Large intestine (tissue), 3 donors: ENCODE data around the gene SDHAF1. TPM values are rescaled to one million over a fixed set of nuclear protein-coding genes. Genes with fewer than 3 reads are reported as not detected.
"Not testable (repeated sequence)": the region's sequence is repeated elsewhere in the genome, so short reads cannot be mapped to it uniquely, and the experiment has no call there.

ENCODE experiments used
- DNase-seq, 2 donors: peaks; one replicate each; pipeline versions ENCODE4 v3.0.0 to v3.0.0-alpha.2; 2013
- H3K27ac ChIP-seq: one replicate; pipeline ENCODE4 v1.5.1; 2013; ENCODE audit warnings: low read length
- H3K27me3 ChIP-seq: 2 replicates; pipeline ENCODE4 v1.6.1; 2013; ENCODE audit warnings: low read length; ENCODE audit not compliant: control insufficient read depth, insufficient read depth
- H3K36me3 ChIP-seq: 2 replicates; pipeline ENCODE4 v1.6.1; 2013; ENCODE audit warnings: low read length; ENCODE audit not compliant: control insufficient read depth, insufficient read depth
- H3K4me1 ChIP-seq: one replicate; pipeline ENCODE4 v1.6.1; 2013; ENCODE audit warnings: low read length; ENCODE audit not compliant: control insufficient read depth, insufficient read depth
- H3K4me3 ChIP-seq: one replicate; pipeline ENCODE4 v1.5.1; 2013; ENCODE audit warnings: low read length
- H3K9me3 ChIP-seq: one replicate; pipeline ENCODE4 v1.6.1; 2013; ENCODE audit warnings: mild to moderate bottlenecking, low read depth, low read length, moderate library complexity; ENCODE audit not compliant: control insufficient read depth
- WGBS: methylation state at CpG from one replicate; pipeline ENCODE4 v1.1.5; 2013; ENCODE audit warnings: low lambda C conversion rate; ENCODE audit not compliant: insufficient coverage; 5-methylcytosine and 5-hydroxymethylcytosine counted together
- polyA plus RNA-seq: library from polyadenylated mRNA; unstranded; fragments of 120-200 nt; gene quantifications from one replicate; pipeline ENCODE4 v1.2.1, GENCODE V29; 2013

The SDHAF1 gene
- polyA plus RNA-seq, 1 donor, result 23.4 TPM

GRCh38 chr19:36032251-36033104, 37.5 kb downstream of the SDHAF1 start, which contains the start of gene CLIP3:
TSS of gene CLIP3 (minus strand) at chr19:36032873. CDS start at chr19:36032357, 516 bp downstream.
- Histone ChIP-seq H3K27ac (no peak within 1 kb of the TSS), H3K27me3 (no peaks in the 10 kb centered on the region), H3K9me3 (no peaks in the 10 kb centered on the region), H3K4me1 (peaks cover 5% of the 10 kb centered on the region), H3K4me3 (peak within 1 kb of the TSS; percentile 51), H3K36me3 (peaks cover 7% of the 10 kb centered on the region)
- peak in 1 of 2 donors; percentile 50 for DNase-seq
- WGBS, result no CpG with 5 or more reads among the region's 51 CpGs

GRCh38 chr19:36040495-36040894, 45.5 kb downstream of the SDHAF1 start:
- DNase-seq, result no peak
- no peaks in the 10 kb centered on the region for H3K27me3 ChIP-seq
- peaks cover 2% of the 10 kb centered on the region for H3K36me3 ChIP-seq
- H3K9me3 ChIP-seq, result peaks cover 2% of the 10 kb centered on the region
- WGBS, result no CpG with 5 or more reads among the region's 6 CpGs
- no peak overlapping the region for H3K4me3 ChIP-seq
- no peak overlapping the region for H3K27ac ChIP-seq
- H3K4me1 ChIP-seq, result no peaks in the 10 kb centered on the region

GRCh38 chr19:36041092-36041491, 46.1 kb downstream of the SDHAF1 start:
- H3K36me3 ChIP-seq, DNase-seq, H3K4me3 ChIP-seq, H3K4me1 ChIP-seq, H3K27ac ChIP-seq, H3K9me3 ChIP-seq, H3K27me3 ChIP-seq: not testable (repeated sequence)
- WGBS, result no CpG with 5 or more reads among the region's 6 CpGs

GRCh38 chr19:36041831-36042230, 46.8 kb downstream of the SDHAF1 start:
- no CpG with 5 or more reads among the region's 3 CpGs for WGBS
- H3K36me3 ChIP-seq, result peaks cover 2% of the 10 kb centered on the region
- peaks cover 2% of the 10 kb centered on the region for H3K9me3 ChIP-seq
- H3K4me3 ChIP-seq, result no peak overlapping the region
- H3K27me3 ChIP-seq, result no peaks in the 10 kb centered on the region
- peak; percentile 35 to 45 for DNase-seq
- H3K27ac ChIP-seq, result no peak overlapping the region
- H3K4me1 ChIP-seq, result no peaks in the 10 kb centered on the region

GRCh38 chr19:36043952-36044351, 49.0 kb downstream of the SDHAF1 start:
- H3K27me3 ChIP-seq, result no peaks in the 10 kb centered on the region
- DNase-seq, result no peak
- peaks cover 2% of the 10 kb centered on the region for H3K9me3 ChIP-seq
- WGBS, result no CpG with 5 or more reads among the region's 2 CpGs
- no peaks in the 10 kb centered on the region for H3K4me1 ChIP-seq
- peaks cover 2% of the 10 kb centered on the region for H3K36me3 ChIP-seq
- H3K4me3 ChIP-seq, result no peak overlapping the region
- H3K27ac ChIP-seq, result no peak overlapping the region

Other genes starting within 250 kb of the SDHAF1 start
- 31.2 TPM for gene U2AF1L4, start 249.8 kb upstream of the SDHAF1 start, polyA plus RNA-seq
- gene PSENEN, start 249.5 kb upstream of the SDHAF1 start, polyA plus RNA-seq, result 63.3 TPM
- gene LIN37, start 246.6 kb upstream of the SDHAF1 start, polyA plus RNA-seq, result 11.3 TPM
- gene HSPB6, start 238.2 kb upstream of the SDHAF1 start, polyA plus RNA-seq, result 50.2 TPM
- gene PROSER3, start 237.0 kb upstream of the SDHAF1 start, polyA plus RNA-seq, result 16.3 TPM
- 22.2 TPM for gene ARHGAP33, start 219.6 kb upstream of the SDHAF1 start, polyA plus RNA-seq
- 1.9 TPM for gene PRODH2, start 182.3 kb upstream of the SDHAF1 start, polyA plus RNA-seq
- gene NPHS1, start 142.7 kb upstream of the SDHAF1 start, polyA plus RNA-seq, result 3.2 TPM
- 1.8 TPM for gene KIRREL2, start 138.3 kb upstream of the SDHAF1 start, polyA plus RNA-seq
- gene APLP1, start 126.6 kb upstream of the SDHAF1 start, polyA plus RNA-seq, result 32.7 TPM
- gene NFKBID, start 94.6 kb upstream of the SDHAF1 start, polyA plus RNA-seq, result 7.7 TPM
- 11.1 TPM for gene HCST, start 92.7 kb upstream of the SDHAF1 start, polyA plus RNA-seq
- 41.8 TPM for gene TYROBP, start 86.9 kb upstream of the SDHAF1 start, polyA plus RNA-seq
- gene LRFN3, start 58.8 kb upstream of the SDHAF1 start, polyA plus RNA-seq, result 10.7 TPM
- 9.8 TPM for gene SYNE4, start 13.6 kb downstream of the SDHAF1 start, polyA plus RNA-seq
- gene ALKBH6, start 19.0 kb downstream of the SDHAF1 start, polyA plus RNA-seq, result 13.8 TPM
- 21.5 TPM for gene CLIP3, start 37.7 kb downstream of the SDHAF1 start, polyA plus RNA-seq
- gene THAP8, start 59.1 kb downstream of the SDHAF1 start, polyA plus RNA-seq, result 9.1 TPM
- 2.6 TPM for gene WDR62, start 59.7 kb downstream of the SDHAF1 start, polyA plus RNA-seq
- gene OVOL3, start 116.0 kb downstream of the SDHAF1 start, polyA plus RNA-seq, result 0.09 TPM
- 47.5 TPM for gene POLR2I, start 119.7 kb downstream of the SDHAF1 start, polyA plus RNA-seq
- 95.3 TPM for gene TBCB, start 120.3 kb downstream of the SDHAF1 start, polyA plus RNA-seq
- 516 TPM for gene CAPNS1, start 144.9 kb downstream of the SDHAF1 start, polyA plus RNA-seq
- 11.5 TPM for gene COX7A1, start 157.3 kb downstream of the SDHAF1 start, polyA plus RNA-seq
- 5.3 TPM for gene ZNF565, start 219.5 kb downstream of the SDHAF1 start, polyA plus RNA-seq
- 71.8 TPM for gene ZNF146, start 219.9 kb downstream of the SDHAF1 start, polyA plus RNA-seq